ENCODE measurements around the gene MMP17.
"Not testable (repeated sequence)": the region's sequence is repeated elsewhere in the genome, so short reads cannot be mapped to it uniquely, and the experiment has no call there.

Gene MMP17

GRCh38 chr12:131864469-131864868 is 36.3 kb downstream of the MMP17 start:
- DNase-seq (ENCODE audit: low read depth in 2 of 2): no peak

DNA sequence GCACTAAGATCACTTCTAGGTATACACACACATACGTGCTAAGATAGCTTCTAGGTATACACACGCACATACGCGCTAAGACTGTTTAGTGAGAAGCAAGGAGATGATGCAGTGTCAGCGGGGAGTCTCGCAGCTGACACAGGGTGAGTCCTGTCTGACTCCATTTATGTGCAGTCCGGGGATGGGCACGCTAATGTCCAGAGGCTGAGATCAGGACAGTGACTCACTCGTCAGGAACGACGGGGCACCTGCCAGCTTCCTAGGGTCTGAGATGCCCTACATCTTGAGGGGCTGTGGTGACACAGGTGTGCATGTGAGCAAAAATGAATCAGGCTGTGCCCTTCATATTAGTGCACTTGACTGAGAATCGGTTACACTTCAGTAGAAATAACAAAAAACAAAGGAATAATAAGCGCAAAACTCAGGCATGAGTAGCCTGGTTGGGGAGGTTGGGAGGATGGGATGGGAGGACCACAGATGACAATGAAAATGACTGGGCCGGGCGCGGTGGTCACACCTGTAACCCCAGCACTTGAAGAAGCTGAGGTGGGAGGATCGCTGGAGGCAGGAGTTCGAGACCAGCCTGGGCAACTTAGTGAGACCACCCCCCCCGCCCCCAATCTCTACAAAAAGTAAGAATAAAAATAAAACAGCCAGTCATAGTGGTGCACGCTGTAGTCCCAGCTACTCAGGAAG is 37.1 kb downstream of the MMP17 start:
- no peak for DNase-seq (ENCODE audit: low read depth in 2 of 2)

GRCh38 chr12:131867471-131867870 is 39.3 kb downstream of the MMP17 start:
- DNase-seq (ENCODE audit: low read depth in 2 of 2): no peak

DNA sequence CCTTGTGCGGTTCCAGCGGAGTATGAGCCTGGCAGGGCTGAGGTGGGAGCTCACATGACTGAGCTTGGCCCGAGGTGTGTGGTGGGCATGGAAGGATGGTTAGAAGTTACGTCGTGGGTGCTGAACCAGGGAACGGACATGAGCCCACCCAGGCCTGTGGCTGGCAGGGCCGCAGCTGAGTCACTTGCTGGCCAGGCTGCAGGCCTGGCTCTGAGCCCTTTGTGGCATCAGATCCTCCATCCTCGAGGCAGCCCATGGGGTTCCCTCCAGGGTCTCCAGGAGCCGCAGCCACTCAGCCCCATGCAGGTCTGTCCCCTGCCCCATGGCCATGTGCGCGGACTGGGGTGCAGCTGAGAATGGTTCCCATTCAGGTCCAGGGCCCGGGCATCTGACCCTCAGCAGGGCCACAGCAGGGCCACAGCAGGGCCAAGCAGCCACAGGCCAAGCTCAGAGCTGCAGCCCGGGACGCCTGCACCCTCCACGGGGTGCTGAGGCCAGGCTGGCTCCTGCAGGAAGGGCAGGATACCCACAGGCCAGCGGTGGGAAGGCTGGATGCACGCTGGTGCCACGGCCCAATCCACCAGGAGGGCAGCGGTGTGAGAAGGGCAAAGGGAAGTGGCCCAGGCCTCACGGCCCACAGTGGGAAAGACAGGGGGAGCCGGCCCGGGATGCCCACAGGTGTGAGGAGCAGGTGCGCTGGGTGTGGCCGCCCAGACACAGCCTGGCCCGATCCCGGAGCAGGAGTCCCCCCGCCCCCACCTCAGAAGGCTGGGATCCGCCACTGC is 39.9 kb downstream of the MMP17 start:
- no peak for DNase-seq (ENCODE audit: low read depth in 2 of 2)

- no peak for DNase-seq (ENCODE audit: low read depth in 2 of 2)
These were observed 41.8 kb downstream of the MMP17 start for GRCh38 chr12:131869871-131870418.

DNA sequence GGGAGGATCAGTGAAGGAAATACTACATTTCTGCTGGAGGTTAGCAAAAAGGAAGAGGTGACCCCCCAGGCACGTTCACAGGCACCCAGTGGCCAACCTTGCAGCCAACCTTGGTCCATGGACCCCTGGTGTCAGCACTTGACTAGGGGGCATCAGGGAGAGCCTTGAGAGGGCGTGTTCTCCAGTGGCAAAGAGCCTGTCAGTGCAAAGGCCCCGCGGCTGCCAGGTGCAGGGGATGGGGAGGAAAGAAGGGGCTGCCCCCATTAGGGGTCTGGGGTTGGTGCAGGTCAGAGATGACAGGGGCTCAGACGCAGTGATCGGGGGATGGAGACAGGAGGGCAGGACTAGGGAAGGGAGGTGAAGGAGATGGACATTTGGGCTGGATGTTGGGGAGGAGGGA is 43.5 kb downstream of the MMP17 start:
- DNase-seq (ENCODE audit: low read depth in 2 of 2): no peak

DNA sequence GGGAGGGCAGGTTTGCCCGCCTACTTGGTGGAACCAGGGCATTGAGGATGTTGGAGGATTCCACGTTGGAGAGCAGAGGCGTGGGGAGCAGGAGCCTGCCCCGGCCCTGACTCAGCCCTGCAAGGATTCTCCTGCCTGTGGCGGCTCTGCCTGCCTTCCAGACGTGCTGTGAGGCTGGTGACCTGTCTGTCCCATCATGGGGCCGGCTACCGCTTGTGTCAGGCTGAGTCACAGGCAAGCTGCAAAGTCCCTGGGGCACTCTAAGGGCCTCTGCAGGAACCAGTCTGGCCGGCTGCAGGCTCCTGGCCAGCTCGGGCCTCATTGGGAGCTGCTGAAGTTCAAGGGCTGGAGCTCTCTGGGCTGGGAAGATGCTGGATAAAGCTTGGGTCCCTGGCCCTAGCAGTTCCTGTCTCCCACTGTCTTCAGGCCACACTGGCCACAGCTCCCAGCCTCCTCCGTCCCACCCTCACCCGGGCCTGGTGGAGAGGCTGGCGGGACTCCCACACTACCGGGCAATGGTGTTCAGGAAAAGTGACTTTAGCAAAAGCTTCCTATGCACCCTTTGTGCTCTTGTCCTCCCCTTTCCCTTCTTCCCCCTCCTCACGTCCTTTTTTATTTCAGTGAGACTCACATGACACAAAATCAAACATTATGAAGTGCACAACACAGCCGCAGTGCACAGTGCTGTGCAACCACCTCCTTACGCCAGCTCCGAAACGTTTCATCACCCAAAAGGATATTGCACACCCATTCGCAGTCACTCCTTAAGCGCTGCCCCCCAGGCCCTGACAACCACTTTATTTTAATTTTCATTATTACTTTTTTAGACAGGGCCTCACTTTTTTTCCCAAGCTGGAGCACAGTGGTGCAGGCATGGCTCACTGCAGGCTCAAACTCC is 44.2 kb downstream of the MMP17 start:
- DNase-seq (ENCODE audit: low read depth in 2 of 2): no peak

- DNase-seq (ENCODE audit: low read depth in 2 of 2): no peak
These were observed 45.1 kb downstream of the MMP17 start for GRCh38 chr12:131873293-131873692.

DNA sequence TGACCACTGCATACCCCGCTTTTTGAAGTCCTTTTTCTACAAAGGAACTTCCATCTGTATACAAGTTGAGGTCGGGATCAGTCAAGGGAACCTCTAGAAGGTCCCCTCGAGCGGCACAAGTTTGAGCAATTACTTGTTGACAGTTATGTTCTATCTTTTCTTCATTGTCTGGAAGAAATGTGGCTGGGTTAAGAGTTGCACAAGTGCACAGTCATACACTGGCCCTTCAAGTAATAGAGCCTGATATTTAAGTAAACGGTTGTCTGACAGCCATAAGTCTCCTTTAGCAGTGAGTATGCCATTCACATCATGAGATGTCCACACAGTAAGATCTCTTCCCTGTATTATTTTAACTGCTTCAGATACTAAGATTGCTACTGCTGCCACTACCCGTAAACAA is 46.8 kb downstream of the MMP17 start:
- not testable (repeated sequence) for DNase-seq (ENCODE audit: low read depth in 2 of 2)

DNA sequence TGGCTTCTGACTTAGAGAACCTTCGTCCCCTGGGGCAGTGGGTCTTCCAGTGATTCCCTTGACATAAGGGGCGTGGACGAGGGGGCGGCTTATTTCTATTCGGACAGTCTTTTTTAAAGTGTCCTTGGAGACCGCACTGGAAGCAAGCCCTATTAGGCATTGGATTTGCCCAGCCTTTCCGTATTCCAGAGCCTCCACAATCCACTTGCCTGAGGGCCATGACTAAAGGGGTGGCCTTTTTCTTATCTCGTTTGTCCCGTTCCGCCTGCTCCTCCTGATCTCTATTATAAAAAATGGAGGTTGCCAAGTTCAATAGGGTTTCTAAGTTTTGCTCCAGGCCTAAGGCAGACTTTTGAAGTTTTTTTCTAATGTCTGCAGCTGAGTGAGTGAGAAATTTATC is 49.0 kb downstream of the MMP17 start:
- DNase-seq (ENCODE audit: low read depth in 2 of 2): not testable (repeated sequence)

DNA sequence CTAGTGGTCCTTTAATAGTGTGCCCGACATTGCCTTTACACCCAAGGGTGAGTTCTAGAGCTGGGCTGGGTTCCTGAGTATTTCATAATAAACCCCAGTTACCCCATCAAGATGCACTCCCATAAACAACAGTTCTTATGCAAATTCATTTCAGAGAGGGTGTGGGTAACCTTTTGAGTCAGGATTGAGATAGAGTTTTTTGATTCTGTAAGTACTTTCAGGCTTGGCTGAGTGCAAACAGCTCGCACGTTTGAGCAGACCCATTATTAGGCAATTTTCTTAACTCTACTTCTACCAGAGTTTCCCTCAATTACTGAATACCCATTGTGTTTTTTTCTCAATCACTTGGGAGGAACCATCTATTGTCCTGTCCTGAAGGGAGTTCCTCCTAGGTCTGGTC is 50.2 kb downstream of the MMP17 start:
- not testable (repeated sequence) for DNase-seq (ENCODE audit: low read depth in 2 of 2)

- DNase-seq (ENCODE audit: low read depth in 2 of 2): no peak
These were observed 54.8 kb downstream of the MMP17 start for GRCh38 chr12:131882804-131883520.

DNA sequence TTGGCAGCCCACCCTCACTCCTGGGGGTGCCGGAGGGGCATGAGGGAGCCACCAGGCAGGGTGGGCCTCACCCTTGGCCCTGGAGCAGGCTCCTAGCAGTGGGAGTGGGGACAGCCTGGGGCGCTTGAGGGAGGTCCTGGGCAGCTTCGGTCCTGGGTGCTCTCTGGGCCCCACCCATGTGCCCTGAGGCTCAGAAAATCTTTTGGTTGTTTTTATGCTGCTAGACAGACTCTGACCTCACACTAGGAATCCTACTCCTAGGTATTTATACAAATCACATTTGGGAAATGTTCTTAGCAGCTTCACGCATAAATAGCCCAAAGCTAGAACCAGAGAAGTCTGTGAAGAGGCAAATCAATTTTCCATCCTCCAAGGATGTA is 55.3 kb downstream of the MMP17 start:
- no peak for DNase-seq (ENCODE audit: low read depth in 2 of 2)

DNA sequence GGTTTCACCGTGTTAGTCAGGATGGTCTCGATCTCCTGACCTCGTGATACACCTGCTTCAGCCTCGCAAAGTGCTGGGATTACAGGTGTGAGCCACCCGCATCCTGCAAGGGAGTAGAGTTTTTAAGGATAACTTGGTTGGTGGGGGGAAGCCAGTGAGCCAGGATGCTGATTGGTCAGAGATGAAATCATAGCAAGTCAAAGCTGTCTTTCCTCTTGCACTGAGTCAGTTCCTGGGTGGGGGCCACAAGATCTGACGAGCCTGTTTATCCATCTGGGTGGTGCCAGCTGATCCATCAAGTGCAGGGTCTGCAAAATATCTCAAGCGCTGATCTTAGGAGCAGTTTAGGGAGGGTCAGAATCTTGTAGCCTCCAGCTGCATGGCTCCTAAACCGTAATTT is 56.9 kb downstream of the MMP17 start:
- not testable (repeated sequence) for DNase-seq (ENCODE audit: low read depth in 2 of 2)

DNA sequence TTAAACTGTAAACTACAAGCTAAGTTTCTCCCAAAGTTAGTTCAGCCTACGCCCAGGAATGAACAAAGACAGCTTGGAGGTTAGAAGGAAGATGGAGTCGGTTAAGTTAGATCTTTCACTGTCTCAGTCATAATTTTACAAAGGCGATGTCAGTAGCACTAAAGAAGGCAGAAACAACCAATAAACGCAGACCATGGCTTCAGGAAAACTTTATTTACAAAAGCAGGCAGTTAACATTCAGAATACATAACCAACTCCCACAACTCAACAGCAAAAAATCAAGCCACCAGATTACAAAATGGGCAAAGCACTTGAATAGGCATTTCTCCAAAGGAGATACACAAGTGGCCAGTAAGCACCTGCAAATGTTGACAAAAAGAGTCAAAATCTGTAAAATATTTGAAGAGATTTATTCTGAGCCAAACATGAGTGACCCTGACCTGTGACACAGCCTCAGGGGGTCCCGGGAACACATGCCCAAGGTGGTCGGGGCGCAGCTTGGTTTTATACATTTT is 57.4 kb downstream of the MMP17 start:
- DNase-seq (ENCODE audit: low read depth in 2 of 2): no peak

DNA sequence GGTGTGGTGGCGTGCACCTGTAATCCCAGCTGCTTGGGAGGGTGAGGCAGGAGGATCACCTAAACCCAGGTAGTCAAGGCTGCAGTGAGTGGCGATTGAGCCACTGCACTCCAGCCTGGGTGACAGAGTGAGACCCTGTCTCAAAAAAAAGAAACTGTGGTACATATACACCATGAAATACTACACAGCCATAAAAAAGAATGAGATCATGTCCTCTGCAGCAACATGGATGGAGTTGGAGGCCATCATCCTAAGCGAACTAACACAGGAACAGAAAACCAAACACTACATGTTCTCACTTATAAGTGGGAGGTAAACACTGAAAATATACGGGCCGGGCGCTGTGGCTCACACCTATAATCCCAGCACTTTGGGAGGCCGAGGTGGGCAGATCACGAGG is 63.5 kb downstream of the MMP17 start:
- not testable (repeated sequence) for DNase-seq (ENCODE audit: low read depth in 2 of 2)

- no peak for DNase-seq (ENCODE audit: low read depth in 2 of 2)
These were observed 64.8 kb downstream of the MMP17 start for GRCh38 chr12:131892711-131893604.

- DNase-seq (ENCODE audit: low read depth in 2 of 2): no peak
These were observed 65.6 kb downstream of the MMP17 start for GRCh38 chr12:131893605-131894312.

DNA sequence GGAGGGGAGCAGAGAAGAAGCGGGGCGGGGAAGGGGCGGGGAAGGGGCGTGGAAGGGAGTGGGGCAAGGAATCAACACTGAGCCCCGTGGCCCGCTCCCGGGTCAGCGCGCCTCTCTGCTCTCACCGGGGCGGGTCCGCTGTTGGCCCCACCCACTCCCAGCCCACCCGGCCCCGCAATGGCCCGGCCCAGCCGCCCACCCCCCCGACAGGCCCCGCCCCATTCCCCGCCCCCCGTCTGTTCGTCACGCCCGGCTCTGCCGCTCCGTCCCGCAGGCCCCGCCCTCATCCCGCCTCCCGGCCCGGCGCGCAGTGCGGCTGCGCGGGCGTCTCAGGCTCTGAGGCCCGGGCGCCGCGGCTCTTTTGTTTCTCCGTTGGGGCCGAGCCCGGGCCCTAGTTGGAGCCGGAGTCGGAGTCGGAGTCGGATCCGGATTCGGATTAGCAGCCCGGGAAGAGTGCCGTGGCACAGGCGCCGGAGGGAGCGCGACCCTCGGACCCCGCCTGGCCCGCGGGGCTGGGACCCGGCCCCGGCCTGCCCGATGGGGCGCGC is 66.2 kb downstream of the MMP17 start, which contains the start of gene ULK1:
Gene ULK1, plus strand, starts transcription at position 310 of the 548 bp plus-strand sequence. CDS start 380 bp downstream, outside the sequence.
- peak; percentile 90 to 94 for DNase-seq (ENCODE audit: low read depth in 2 of 2)
